Panc1 (cell line): ENCODE data around the gene CAPN3. TPM values are rescaled to one million over a fixed set of nuclear protein-coding genes. Genes with fewer than 3 reads are reported as not detected.

Experiments
- ATAC-seq: fragments of 200-7000 bp; cut with Tn5 transposase; 2 replicates; pipeline ENCODE4 v1.9.1; 2020; ENCODE audit warnings: mild to moderate bottlenecking, moderate library complexity
- BruUV-seq: library from RNA; stranded (reverse); fragments of 400-500 nt; replicated peaks from 2 replicates; lab custom pipeline; 2021; lab: Mats Ljungman, UMichigan
- CTCF ChIA-PET: fragments of 300-600 bp; sonication (Branson Sonifier 250); formaldehyde crosslinking; loops from one replicate; lab custom pipeline; 2022; ENCODE audit warnings: antibody characterized with exemption; lab: Charles Lee
- POLR2A ChIA-PET: fragments of 300-600 bp; sonication (Branson Sonifier 250); formaldehyde crosslinking; loops from one replicate; lab custom pipeline; 2022; ENCODE audit warnings: antibody characterized with exemption; lab: Charles Lee
- DNase-seq: peaks from one replicate; pipeline ENCODE4 v3.0.0-alpha.2; 2010; ENCODE audit warnings: low read depth, low spot score
- H3K27ac ChIP-seq: 2 replicates; pipeline ENCODE4 v1.5.1; 2011; ENCODE audit warnings: mild to moderate bottlenecking, low read length, inconsistent platforms
- H3K27me3 ChIP-seq: fragments of 200-500 bp; sonication (Bioruptor generic); 2 replicates; pipeline ENCODE4 v1.6.0; 2014; ENCODE audit warnings: low read length, inconsistent platforms; ENCODE audit not compliant: control insufficient read depth, insufficient read depth
- H3K36me3 ChIP-seq: fragments of 200-500 bp; sonication (Bioruptor generic); 2 replicates; pipeline ENCODE4 v1.5.1; 2014; ENCODE audit warnings: inconsistent platforms, mild to moderate bottlenecking, low read length, moderate library complexity; ENCODE audit not compliant: control insufficient read depth, insufficient read depth
- H3K4me1 ChIP-seq: 2 replicates; pipeline ENCODE4 v1.5.1; 2011; ENCODE audit warnings: inconsistent platforms, mild to moderate bottlenecking, low read length, moderate library complexity; ENCODE audit not compliant: control insufficient read depth, insufficient read depth
- H3K4me3 ChIP-seq, 2 experiments: 2 replicates each; pipeline ENCODE4 v1.5.1; 2011 to 2012; ENCODE audit warnings: low read depth in 2 of 2, low read length in 2 of 2, mild to moderate bottlenecking in 2 of 2, inconsistent platforms in 1 of 2, moderate library complexity in 1 of 2
- H3K9me3 ChIP-seq: fragments of 200-500 bp; sonication (Bioruptor generic); 2 replicates; pipeline ENCODE4 v1.5.1; 2014; ENCODE audit warnings: low read depth, mild to moderate bottlenecking, inconsistent platforms, low read length, moderate library complexity; ENCODE audit not compliant: control insufficient read depth, insufficient read depth
- CTCF ChIP-seq: fragments of 450-650 bp; IDR thresholded peaks from 2 replicates; pipeline ENCODE4 v1.5.1; 2017; ENCODE audit warnings: mild to moderate bottlenecking
- POLR2AphosphoS5 ChIP-seq: IDR thresholded peaks from 2 replicates; pipeline ENCODE4 v1.6.1; 2012; ENCODE audit warnings: mild to moderate bottlenecking, low read depth, low read length, moderate library complexity
- REST ChIP-seq, 2 experiments: IDR thresholded peaks; 2 replicates each; pipeline ENCODE4 v1.6.1; 2011 to 2012; ENCODE audit warnings: low read depth in 2 of 2, control low read depth in 1 of 2, low read length in 1 of 2, mild to moderate bottlenecking in 1 of 2, moderate library complexity in 1 of 2; ENCODE audit not compliant: insufficient read depth in 1 of 2
- SIN3A ChIP-seq: IDR thresholded peaks from 2 replicates; pipeline ENCODE4 v1.6.1; 2012; ENCODE audit warnings: low read depth, mild to moderate bottlenecking, low read length, moderate library complexity, borderline replicate concordance; ENCODE audit not compliant: insufficient read depth
- TCF7L2 ChIP-seq: IDR thresholded peaks from 2 replicates; pipeline ENCODE4 v1.6.1; 2011; ENCODE audit warnings: mild to moderate bottlenecking, low read depth, low read length, inconsistent platforms
- in situ Hi-C: cut with HindIII; loops from 2 replicates; pipeline ENCODE4 v1.10.0; 2016; ENCODE audit warnings: low sequenced_read_pairs, low pct_unique_long_range_greater_than_20kb
- intact Hi-C: fragments of 100-400 bp; cut with micrococcal nuclease; formaldehyde crosslinking; loops from one replicate; pipeline ENCODE4 v1.10.0; 2022; ENCODE audit not compliant: unreplicated experiment
- total RNA-seq: library from RNA; stranded (reverse); gene quantifications from one replicate; pipeline ENCODE4 v1.2.1, GENCODE V29; 2021; ENCODE audit not compliant: unreplicated experiment

Gene CAPN3
- total RNA-seq, 1 experiment from 2014 or later, result 0.31 TPM

GRCh38 chr15:42329161-42329560 is 30.1 kb upstream of the CAPN3 start:
- Histone ChIP-seq H3K27ac (no peak overlapping the region), H3K9me3 (no peaks in the 10 kb centered on the region), H3K27me3 (no peaks in the 10 kb centered on the region), H3K4me1 (no peaks in the 10 kb centered on the region), H3K4me3 (no peak overlapping the region), H3K36me3 (no peaks in the 10 kb centered on the region)
- intact Hi-C loops, result no loop called here
- BruUV-seq, result no TSS peak
- in situ Hi-C loops, result no loop called here
- ChIA-PET POLR2A (no interaction called here), CTCF (no interaction called here)
- ATAC-seq (no peak), DNase-seq (no peak)
- TF ChIP-seq CTCF (no peak), SIN3A (no peak), TCF7L2 (no peak), REST (IDR thresholded peaks at IDR 0.05; ENCODE audit: insufficient read depth in 1 of 2, low read depth in 2 of 2, low read length in 1 of 2) (no peak), POLR2AphosphoS5 (no peak)

GRCh38 chr15:42329992-42330391 is 29.3 kb upstream of the CAPN3 start:
- in situ Hi-C loops, result no loop called here
- no peak for ATAC-seq

More at GRCh38 chr15:42329992-42330391, 29.3 kb upstream of the CAPN3 start:
- Histone ChIP-seq H3K27me3 (no peaks in the 10 kb centered on the region), H3K9me3 (peaks cover 4% of the 10 kb centered on the region; the same call in 1 of the 2 replicates), H3K4me3 (no peak overlapping the region), H3K36me3 (no peaks in the 10 kb centered on the region), H3K4me1 (no peaks in the 10 kb centered on the region), H3K27ac (no peak overlapping the region)
- DNase-seq, result no peak
- TF ChIP-seq REST (IDR thresholded peaks at IDR 0.05; ENCODE audit: insufficient read depth in 1 of 2, low read depth in 2 of 2, low read length in 1 of 2), result no peak
- TF ChIP-seq POLR2AphosphoS5, result no peak
- TF ChIP-seq TCF7L2, result no peak
- no peak for TF ChIP-seq SIN3A
- TF ChIP-seq CTCF, result no peak
- POLR2A ChIA-PET, result no interaction called here
- CTCF ChIA-PET, result no interaction called here
- no TSS peak for BruUV-seq
- intact Hi-C loops, result no loop called here
